Osteocyte (in vitro differentiated cells): ENCODE data around the gene NSD1. TPM values are rescaled to one million over a fixed set of nuclear protein-coding genes. Genes with fewer than 3 reads are reported as not detected.
A peak's percentile ranks its signal among the peaks of the same experiment; 100 is the strongest.
"Not testable (repeated sequence)": the region's sequence is repeated elsewhere in the genome, so short reads cannot be mapped to it uniquely, and the experiment has no call there.

Source experiments
- DNase-seq: peaks from one replicate; pipeline ENCODE4 v3.0.0; 2021; ENCODE audit warnings: mixed read lengths; ENCODE audit not compliant: unreplicated experiment; ENCODE audit errors: extremely low spot score
- H3K27ac Mint-ChIP-seq: one replicate; pipeline ENCODE4 v1.8.0; 2021; ENCODE audit warnings: mild to moderate bottlenecking, mixed read lengths; ENCODE audit not compliant: unreplicated experiment
- H3K27me3 Mint-ChIP-seq: one replicate; pipeline ENCODE4 v1.8.0; 2021; ENCODE audit warnings: mixed read lengths; ENCODE audit not compliant: unreplicated experiment
- H3K36me3 Mint-ChIP-seq: one replicate; pipeline ENCODE4 v1.8.0; 2021; ENCODE audit warnings: mixed read lengths; ENCODE audit not compliant: unreplicated experiment
- H3K4me1 Mint-ChIP-seq: one replicate; pipeline ENCODE4 v1.8.0; 2021; ENCODE audit warnings: mixed read lengths; ENCODE audit not compliant: unreplicated experiment
- H3K4me3 Mint-ChIP-seq: one replicate; pipeline ENCODE4 v1.8.0; 2021; ENCODE audit warnings: mild to moderate bottlenecking, moderate library complexity, mixed read lengths; ENCODE audit not compliant: unreplicated experiment
- H3K9me3 Mint-ChIP-seq: one replicate; pipeline ENCODE4 v1.8.0; 2021; ENCODE audit warnings: mixed read lengths; ENCODE audit not compliant: unreplicated experiment
- CTCF ChIP-seq: fragments of 200-600 bp; sonication (generic); IDR thresholded peaks from 2 replicates; pipeline ENCODE4 v1.5.0; 2021; ENCODE audit warnings: antibody characterized with exemption, mild to moderate bottlenecking, moderate library complexity
- total RNA-seq: library from RNA; stranded (reverse); gene quantifications from 2 replicates; pipeline ENCODE4 v1.2.1, GENCODE V29; 2021

Gene NSD1
- total RNA-seq, 1 donor from 2014 or later, result 74.7 TPM

- Mint-ChIP-seq H3K4me3 (no peak overlapping the region), H3K9me3 (no peaks in the 10 kb centered on the region), H3K4me1 (peaks cover 2% of the 10 kb centered on the region), H3K27me3 (no peaks in the 10 kb centered on the region), H3K27ac (no peak overlapping the region), H3K36me3 (peaks cover 22% of the 10 kb centered on the region)
- DNase-seq, result peak; percentile 25
- TF ChIP-seq CTCF, result no peak
Observed at GRCh38 chr5:177169271-177169670, 35.7 kb downstream of the NSD1 start.

GRCh38 chr5:177171961-177172360, 38.4 kb downstream of the NSD1 start:
- Mint-ChIP-seq H3K27ac (peak overlapping the region; percentile 66), H3K27me3 (no peaks in the 10 kb centered on the region), H3K4me1 (peaks cover 4% of the 10 kb centered on the region), H3K4me3 (no peak overlapping the region), H3K9me3 (no peaks in the 10 kb centered on the region), H3K36me3 (peaks cover 17% of the 10 kb centered on the region)
- no peak for TF ChIP-seq CTCF
- DNase-seq, result no peak

- no peak for TF ChIP-seq CTCF
- no peaks in the 10 kb centered on the region for H3K9me3 Mint-ChIP-seq
- DNase-seq, result no peak
- peaks cover 4% of the 10 kb centered on the region for H3K4me1 Mint-ChIP-seq
- no peaks in the 10 kb centered on the region for H3K27me3 Mint-ChIP-seq
- no peak overlapping the region for H3K4me3 Mint-ChIP-seq
- no peak overlapping the region for H3K27ac Mint-ChIP-seq
- H3K36me3 Mint-ChIP-seq, result peaks cover 2% of the 10 kb centered on the region
Observed at GRCh38 chr5:177175336-177175735, 41.8 kb downstream of the NSD1 start.

- no peaks in the 10 kb centered on the region for H3K27me3 Mint-ChIP-seq
- H3K9me3 Mint-ChIP-seq, result no peaks in the 10 kb centered on the region
- no peak for DNase-seq
- H3K36me3 Mint-ChIP-seq, result peaks cover 4% of the 10 kb centered on the region
- H3K4me3 Mint-ChIP-seq, result no peak overlapping the region
- TF ChIP-seq CTCF, result no peak
- no peak overlapping the region for H3K27ac Mint-ChIP-seq
- peaks cover 4% of the 10 kb centered on the region for H3K4me1 Mint-ChIP-seq
Observed at GRCh38 chr5:177176175-177176711, 42.7 kb downstream of the NSD1 start.

DNA sequence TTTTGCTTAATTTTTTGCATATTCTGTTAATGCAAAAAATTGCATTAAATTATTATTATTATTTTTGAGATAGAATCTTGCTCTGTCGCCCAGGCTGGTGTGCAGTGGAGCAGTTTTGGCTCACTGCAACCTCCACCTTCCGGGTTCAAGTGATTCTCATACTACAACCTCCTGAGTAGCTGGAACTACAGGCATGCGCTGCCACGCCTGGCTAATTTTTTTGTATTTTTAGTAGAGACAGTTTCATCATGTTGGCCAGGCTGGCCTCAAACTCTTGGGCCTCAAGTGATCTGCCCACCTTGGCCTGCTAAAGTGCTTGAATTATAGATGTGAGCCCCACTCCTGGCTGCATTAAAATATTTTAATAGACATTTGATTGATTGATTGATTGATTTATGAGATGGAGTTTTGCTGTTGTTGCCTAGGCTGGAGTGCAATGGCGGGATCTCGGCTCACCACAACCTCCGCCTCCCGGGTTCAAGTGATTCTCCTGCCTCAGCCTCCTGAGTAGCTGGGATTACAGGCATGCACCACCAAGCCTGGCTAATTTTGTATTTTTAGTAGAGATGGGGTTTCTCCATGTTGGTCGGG, 44.4 kb downstream of the NSD1 start:
- not testable (repeated sequence) for H3K4me3 Mint-ChIP-seq, H3K4me1 Mint-ChIP-seq, H3K27me3 Mint-ChIP-seq, H3K36me3 Mint-ChIP-seq, DNase-seq, H3K27ac Mint-ChIP-seq, H3K9me3 Mint-ChIP-seq
